GM18861 (cell line): ENCODE data around the gene AUNIP.
A peak's percentile ranks its signal among the peaks of the same experiment; 100 is the strongest.

ENCODE experiments used
- ATAC-seq: cut with Tn5 transposase; IDR thresholded peaks from one replicate; pipeline ENCODE4 v1.9.1; 2021; ENCODE audit not compliant: unreplicated experiment

Gene AUNIP

GRCh38 chr1:25833158-25833557 lies 26.1 kb downstream of the AUNIP start:
- ATAC-seq: no peak

DNA sequence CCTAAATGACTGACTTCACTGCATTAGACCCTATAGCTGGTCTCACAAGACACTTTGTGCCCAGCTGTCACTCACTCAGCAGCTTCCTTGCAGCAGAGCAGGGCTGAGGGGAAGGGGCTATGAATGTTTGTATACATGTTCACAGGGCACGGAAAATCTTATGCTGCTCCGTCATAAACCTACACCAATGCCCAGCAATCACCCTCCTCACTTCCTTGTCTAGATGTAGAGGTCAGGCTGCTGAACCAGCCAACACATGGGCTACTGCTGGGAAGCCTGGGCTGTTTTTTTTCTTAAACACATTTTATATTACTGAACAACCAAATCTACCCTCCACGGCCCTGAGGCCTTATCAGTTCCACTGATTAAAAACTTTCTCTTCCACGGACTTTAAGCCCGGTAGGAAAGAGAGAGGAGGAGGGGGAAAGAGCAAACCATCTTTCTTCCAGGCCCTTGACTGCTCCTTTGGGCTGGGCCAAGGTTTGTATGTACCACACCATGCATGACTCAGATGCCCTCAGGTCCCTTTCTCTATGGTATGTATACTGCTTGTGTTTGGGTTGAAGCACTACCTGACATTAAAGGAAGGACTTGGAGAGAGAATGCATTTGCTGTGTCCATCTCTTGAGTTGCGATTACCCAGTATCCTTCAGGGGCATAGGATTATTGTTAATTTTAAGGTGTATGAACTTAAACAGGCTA lies 26.8 kb downstream of the AUNIP start:
- no peak for ATAC-seq

DNA sequence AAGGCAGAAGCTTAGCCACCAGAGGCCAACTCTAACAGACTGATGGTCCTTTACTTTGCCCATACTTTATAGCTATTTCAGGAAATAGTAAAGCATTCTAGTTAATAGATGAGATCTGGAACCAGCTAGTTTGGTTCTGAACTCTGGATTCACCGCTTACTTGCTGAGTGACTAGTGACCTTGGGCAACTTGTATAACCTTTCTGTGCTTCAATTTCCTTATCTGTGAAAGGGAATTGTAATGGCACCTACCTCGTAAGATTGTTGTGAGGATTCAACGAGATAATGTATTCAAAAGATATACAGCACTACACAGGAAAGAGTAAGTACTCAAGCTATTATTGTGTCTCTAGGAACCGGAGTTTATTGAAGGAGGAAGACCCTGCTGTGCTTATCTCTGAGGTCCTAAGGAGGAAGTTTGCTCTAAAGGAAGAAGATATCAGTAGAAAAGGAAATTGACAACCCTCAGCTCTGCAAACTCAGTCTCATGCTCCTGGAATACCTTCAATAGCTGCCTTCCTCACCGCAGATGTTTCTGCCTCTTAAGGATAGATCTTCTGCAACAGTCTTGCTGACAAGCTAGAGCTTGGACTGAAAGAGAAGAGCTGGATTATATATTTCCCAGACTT lies 27.6 kb downstream of the AUNIP start:
- ATAC-seq: no peak

GRCh38 chr1:25829046-25829445 lies 30.2 kb downstream of the AUNIP start:
- no peak for ATAC-seq

DNA sequence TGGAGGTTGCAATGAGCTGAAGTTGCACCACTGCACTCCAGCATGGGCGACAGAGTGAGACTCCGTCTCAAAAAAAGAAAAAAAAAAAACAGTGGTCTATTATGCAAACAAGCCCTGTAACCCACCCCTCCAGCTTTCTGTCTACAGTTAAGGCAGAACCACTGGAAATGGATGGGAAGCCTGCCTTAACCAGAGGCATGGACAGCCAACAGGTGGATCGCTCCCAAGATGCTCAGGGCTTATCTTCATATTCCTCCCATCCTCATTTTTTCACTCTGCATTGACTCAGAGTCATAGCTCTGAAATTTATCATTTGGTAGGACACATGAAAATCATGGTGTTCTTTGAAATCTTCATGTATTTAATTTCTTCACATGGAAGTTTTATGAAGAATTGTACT lies 30.8 kb downstream of the AUNIP start:
- ATAC-seq: no peak

GRCh38 chr1:25826571-25826970 lies 32.7 kb downstream of the AUNIP start:
- ATAC-seq: no peak

DNA sequence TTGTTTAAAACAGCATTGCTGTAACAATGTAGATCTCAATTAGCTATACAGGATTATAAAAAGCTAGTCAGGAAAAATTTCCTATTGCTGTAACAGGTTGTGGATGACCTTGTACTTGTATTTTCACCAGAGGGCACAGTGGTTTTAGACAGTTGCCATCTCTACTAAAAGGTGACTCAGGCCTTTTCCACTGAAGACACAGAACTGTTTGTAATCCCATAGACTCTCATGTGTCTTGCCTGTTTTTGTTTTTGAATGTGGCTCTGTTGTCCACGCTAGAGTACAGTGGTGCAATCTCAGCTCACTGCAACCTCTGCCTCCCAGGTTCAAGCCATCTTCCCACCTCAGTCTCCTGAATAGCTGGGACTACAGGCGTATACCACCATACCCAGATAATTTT lies 33.7 kb downstream of the AUNIP start:
- ATAC-seq: no peak

DNA sequence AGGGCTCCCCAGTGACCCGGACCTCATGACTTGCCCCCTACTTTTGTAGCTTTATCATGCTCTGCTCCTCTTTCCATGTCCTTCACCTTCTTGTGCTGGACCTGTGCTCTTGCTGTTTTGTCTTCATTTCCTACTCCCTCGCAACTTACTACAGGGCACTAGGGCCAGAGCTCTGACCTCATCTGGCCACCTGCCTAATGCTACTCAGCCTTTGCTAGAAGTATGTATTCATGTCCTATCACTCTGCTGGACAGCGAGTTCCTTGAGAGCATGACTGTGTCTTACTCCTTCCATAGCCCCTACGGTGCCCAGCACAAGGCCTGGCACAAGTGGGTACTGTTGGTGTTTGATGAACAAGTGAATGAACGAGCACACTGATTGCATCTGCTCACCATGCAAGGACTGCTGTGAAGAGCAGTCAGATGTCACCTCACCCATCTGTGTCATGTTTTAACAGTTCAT lies 37.6 kb downstream of the AUNIP start:
- no peak for ATAC-seq

DNA sequence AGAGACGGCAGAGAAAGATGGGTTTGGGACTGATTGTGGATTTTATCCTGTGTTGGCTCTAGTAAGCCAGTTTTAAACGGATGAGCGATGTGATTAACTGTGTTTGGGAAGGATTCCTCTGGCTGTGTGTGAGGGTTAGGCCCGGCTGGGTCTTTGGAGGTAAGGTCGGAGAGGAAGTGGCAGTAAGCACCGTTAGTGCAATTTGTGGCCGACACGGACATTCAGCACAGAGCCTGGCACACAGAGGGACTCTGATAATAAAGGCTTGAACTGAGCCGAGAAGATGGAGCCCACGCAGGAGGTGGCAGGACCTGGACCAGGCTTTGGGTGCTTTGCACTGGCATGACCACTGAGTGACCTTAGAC lies 38.2 kb downstream of the AUNIP start:
- no peak for ATAC-seq

DNA sequence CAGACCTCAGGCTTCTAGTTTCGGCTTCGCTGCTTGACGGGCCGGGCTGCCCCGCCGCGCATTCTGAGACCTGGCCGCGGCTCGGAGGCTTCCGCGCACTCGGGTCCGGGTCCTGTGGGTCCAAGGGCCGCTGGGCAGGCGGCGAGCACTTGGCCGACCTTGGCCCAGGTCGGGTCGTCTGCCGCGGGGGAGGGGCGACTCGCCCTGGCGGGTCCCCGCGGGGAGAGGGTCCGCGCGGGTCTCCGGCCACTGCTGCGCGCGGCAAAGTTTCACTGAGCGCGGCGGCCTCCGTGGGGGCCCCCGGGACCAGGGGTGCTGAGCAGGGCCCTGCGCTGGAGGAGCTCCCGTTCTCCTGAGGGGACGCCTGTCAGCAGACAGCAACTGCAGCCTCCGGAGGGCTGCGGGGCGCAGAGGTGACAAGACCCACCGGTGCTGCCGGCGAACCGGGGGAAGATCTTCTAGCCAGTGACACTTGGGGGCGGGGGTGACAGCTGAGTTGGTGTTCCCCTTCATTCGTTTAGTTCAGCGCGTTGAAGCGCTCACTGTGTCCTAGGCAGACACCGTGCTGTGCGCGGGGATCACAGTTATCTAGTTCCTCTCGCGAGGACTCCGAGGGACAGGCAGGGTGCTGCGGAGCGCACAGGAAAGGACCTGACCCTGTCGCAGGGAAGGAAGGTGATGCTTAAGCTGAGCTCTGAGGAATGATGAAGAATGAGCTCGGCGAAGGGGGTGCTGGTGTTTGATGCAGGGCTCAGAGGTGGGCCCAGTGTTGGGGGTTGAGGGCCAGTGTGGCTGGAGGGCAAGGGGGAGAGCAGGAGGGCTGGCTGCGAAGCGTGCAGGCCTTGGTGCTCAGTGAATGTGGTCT lies 38.8 kb downstream of the AUNIP start:
- peak; percentile 27 for ATAC-seq

- peak; percentile 58 for ATAC-seq
Measured at GRCh38 chr1:25819491-25820246, 39.6 kb downstream of the AUNIP start, which contains the start of gene MTFR1L. MTFR1L (plus strand) TSS chr1:25819954; CDS start chr1:25823105, 3,151 bp downstream.

GRCh38 chr1:25818569-25818968 lies 40.7 kb downstream of the AUNIP start:
- no peak for ATAC-seq

GRCh38 chr1:25817840-25818501 lies 41.3 kb downstream of the AUNIP start:
- ATAC-seq: no peak

- ATAC-seq: no peak
Measured at GRCh38 chr1:25816112-25816718, 43.0 kb downstream of the AUNIP start.

GRCh38 chr1:25815208-25816111 lies 43.8 kb downstream of the AUNIP start:
- ATAC-seq: no peak

DNA sequence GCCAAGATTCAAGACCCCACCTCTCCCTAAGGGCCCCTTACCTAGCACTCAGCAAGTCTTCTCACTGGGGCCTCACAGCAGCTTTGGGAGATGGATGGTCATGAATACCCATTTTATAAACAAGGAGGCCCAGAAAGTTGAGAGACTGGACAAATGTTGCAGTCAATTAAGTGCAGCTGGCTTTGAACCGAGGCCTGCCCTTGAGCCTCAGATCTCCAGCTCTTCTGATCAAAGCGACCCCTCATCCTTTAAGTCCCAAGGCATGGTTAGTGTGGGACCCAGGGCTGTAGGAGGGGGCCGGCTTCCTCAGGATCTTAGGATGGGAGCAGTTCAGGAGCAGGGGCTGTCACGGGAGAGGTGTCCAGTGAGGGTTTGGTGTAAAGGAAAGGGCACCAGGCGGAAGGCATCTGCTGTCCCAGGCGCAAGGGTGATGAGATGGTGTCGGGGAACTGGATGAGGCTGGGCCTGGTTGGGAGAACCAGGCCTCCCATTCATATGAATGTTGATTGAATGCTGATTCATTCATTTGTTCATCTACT lies 44.6 kb downstream of the AUNIP start:
- no peak for ATAC-seq

- no peak for ATAC-seq
Measured at GRCh38 chr1:25813734-25814471, 45.4 kb downstream of the AUNIP start.

DNA sequence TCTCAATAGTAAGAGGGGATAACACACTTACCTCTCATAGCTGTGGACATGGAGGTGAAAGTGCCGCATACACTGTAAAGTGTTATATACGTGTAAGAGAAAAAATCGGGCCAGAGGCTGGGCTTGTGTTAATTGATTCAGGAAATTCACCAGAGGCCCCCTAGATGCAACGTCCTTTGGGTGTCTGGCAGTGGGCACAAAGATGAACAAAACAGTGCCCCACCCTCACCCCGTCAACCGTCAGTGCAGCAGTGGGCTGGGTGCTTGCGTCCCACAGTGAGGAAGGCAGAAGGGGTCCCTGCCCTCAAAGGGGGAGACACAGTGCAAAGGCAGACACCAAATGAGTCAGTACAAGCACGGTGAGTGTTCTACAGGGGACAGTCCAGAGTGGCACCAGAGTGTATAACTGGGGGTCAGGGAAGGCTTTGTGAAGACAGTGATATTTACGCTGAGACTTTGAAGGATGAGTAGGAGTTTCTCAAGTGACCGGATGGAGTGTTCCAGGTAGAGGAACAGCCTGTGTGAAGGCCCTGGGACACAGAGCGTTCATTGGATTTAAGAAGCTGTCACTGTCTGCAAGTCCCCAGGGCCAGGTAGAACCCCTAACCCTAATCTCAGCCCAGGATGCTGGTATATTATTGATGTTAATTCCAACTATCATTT lies 46.1 kb downstream of the AUNIP start:
- no peak for ATAC-seq
